ENCODE measurements around the gene MBOAT1.

Gene MBOAT1

DNA sequence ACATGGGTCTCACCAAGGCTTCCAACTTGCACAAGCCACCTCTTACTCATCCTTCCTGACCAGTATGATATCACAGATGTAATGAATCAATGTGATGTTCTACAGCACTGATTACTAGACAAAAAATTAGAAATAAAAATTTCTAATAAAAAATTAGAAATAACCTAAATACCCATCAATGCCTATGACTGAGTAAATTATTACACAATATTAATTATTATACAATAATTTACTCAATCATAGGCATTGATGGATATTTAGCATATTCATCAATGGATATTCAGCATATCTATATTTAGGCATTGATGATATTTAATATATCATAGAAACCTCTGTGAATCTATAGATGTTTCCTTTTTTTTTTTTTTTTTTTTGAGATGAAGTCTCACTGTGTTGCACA lies 43.2 kb upstream of the MBOAT1 start:
- H3K9me3 ChIP-seq (ENCODE audit: control insufficient read depth, insufficient read depth, low read depth, low read length), result no peaks in the 10 kb centered on the region
- H3K4me3 ChIP-seq (ENCODE audit: low read depth, low read length), result no peak overlapping the region
- H3K4me1 ChIP-seq (ENCODE audit: control insufficient read depth, insufficient read depth, low read length), result no peaks in the 10 kb centered on the region
- TF ChIP-seq ZNF837 (tag by site-specific recombination; IDR thresholded peaks at IDR 0.05) (no peak), ZNF140 (tag by site-specific recombination; IDR thresholded peaks at IDR 0.05) (no peak)
- ChIA-PET POLR2A (no interaction called here), CTCF (no interaction called here)
- no peaks in the 10 kb centered on the region for H3K36me3 ChIP-seq (ENCODE audit: control insufficient read depth in 2 of 2, insufficient read depth in 1 of 2, low read length in 2 of 2)
- H3K27ac ChIP-seq (ENCODE audit: extremely low read depth, low read depth, low read length), result no peak overlapping the region

DNA sequence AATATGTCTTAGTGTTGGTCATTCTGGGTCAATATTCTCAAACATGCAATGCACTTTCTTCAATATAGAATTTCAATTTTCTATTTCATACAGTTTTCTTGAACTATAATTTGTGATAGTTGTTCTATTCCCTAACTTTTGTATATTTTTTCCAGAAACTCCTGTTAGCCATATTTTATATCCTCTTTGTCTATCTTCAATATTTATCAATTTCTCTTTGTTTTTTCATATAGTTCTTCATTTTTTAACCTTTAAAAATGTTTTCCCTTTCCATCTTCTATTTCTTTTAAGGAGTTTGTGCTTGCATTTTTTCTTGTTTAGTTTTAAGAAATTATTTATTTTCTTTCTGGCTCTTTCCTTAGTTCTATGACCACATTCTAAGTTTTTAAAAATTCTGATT lies 42.0 kb upstream of the MBOAT1 start:
- ChIA-PET CTCF (interaction anchor here (1.3 kb wide), 1 partner anchor 128 kb away, joined by 3 read pairs; no protein-coding TSS in a partner anchor), POLR2A (interaction anchor here (0.6 kb wide), 1 partner anchor 130 kb away, joined by 3 read pairs; no protein-coding TSS in a partner anchor)
- Histone ChIP-seq H3K27ac (ENCODE audit: extremely low read depth, low read depth, low read length) (no peak overlapping the region), H3K9me3 (ENCODE audit: control insufficient read depth, insufficient read depth, low read depth, low read length) (no peaks in the 10 kb centered on the region), H3K4me1 (ENCODE audit: control insufficient read depth, insufficient read depth, low read length) (no peaks in the 10 kb centered on the region), H3K4me3 (ENCODE audit: low read depth, low read length) (no peak overlapping the region), H3K36me3 (ENCODE audit: control insufficient read depth in 2 of 2, insufficient read depth in 1 of 2, low read length in 2 of 2) (no peaks in the 10 kb centered on the region)
- TF ChIP-seq ZNF133 (tag by site-specific recombination; IDR thresholded peaks at IDR 0.05), result peak; percentile 92
- TF ChIP-seq ZNF514 (tag by site-specific recombination; IDR thresholded peaks at IDR 0.05), result no peak

DNA sequence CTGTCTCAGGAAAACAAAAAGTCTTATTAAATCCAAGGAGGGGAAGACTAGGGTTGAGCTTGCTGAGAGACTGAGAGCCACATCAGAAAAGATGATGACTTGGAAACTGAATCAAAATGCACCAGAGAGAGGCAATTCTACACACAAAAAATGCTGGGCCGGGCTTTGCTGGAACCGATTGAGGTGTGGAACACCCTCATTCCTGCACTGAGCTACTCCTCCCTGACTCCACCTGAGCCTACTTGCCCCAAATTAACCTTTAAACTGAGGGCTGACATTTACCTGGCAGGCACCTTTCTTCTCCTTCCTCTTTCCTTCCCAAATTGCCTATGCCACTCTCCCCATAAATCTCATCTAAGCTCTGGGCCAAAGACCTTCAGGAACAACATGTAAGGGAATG lies 40.8 kb upstream of the MBOAT1 start:
- Histone ChIP-seq H3K36me3 (ENCODE audit: control insufficient read depth in 2 of 2, insufficient read depth in 1 of 2, low read length in 2 of 2) (no peaks in the 10 kb centered on the region), H3K4me3 (ENCODE audit: low read depth, low read length) (no peak overlapping the region), H3K27ac (ENCODE audit: extremely low read depth, low read depth, low read length) (no peak overlapping the region), H3K4me1 (ENCODE audit: control insufficient read depth, insufficient read depth, low read length) (no peaks in the 10 kb centered on the region), H3K9me3 (ENCODE audit: control insufficient read depth, insufficient read depth, low read depth, low read length) (no peaks in the 10 kb centered on the region)
- CTCF ChIA-PET, result interaction anchor here (1.3 kb wide), 1 partner anchor 126 kb away, joined by 3 read pairs; no protein-coding TSS in a partner anchor
- no peak for TF ChIP-seq ZNF423 (tag by site-specific recombination; IDR thresholded peaks at IDR 0.05)
- TF ChIP-seq ZBTB48 (tag by site-specific recombination; IDR thresholded peaks at IDR 0.05), result no peak
- TF ChIP-seq, protein P1, sequence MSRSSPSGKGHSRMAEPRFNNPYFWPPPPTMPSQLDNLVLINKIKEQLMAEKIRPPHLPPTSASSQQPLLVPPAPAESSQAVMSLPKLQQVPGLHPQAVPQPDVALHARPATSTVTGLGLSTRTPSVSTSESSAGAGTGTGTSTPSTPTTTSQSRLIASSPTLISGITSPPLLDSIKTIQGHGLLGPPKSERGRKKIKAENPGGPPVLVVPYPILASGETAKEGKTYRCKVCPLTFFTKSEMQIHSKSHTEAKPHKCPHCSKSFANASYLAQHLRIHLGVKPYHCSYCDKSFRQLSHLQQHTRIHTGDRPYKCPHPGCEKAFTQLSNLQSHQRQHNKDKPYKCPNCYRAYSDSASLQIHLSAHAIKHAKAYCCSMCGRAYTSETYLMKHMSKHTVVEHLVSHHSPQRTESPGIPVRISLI (tag by site-specific recombination; IDR thresholded peaks at IDR 0.05), result no peak
- no peak for TF ChIP-seq BCL11A (tag by site-specific recombination; IDR thresholded peaks at IDR 0.05; ENCODE audit: low read depth)
- TF ChIP-seq ZNF571 (tag by site-specific recombination; IDR thresholded peaks at IDR 0.05), result no peak
- no peak for TF ChIP-seq ZNF610 (tag by site-specific recombination; IDR thresholded peaks at IDR 0.05; ENCODE audit: borderline replicate concordance)
- TF ChIP-seq ZNF768 (tag by site-specific recombination; IDR thresholded peaks at IDR 0.05), result no peak
- TF ChIP-seq, protein P2, sequence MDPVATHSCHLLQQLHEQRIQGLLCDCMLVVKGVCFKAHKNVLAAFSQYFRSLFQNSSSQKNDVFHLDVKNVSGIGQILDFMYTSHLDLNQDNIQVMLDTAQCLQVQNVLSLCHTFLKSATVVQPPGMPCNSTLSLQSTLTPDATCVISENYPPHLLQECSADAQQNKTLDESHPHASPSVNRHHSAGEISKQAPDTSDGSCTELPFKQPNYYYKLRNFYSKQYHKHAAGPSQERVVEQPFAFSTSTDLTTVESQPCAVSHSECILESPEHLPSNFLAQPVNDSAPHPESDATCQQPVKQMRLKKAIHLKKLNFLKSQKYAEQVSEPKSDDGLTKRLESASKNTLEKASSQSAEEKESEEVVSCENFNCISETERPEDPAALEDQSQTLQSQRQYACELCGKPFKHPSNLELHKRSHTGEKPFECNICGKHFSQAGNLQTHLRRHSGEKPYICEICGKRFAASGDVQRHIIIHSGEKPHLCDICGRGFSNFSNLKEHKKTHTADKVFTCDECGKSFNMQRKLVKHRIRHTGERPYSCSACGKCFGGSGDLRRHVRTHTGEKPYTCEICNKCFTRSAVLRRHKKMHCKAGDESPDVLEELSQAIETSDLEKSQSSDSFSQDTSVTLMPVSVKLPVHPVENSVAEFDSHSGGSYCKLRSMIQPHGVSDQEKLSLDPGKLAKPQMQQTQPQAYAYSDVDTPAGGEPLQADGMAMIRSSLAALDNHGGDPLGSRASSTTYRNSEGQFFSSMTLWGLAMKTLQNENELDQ (tag by site-specific recombination; IDR thresholded peaks at IDR 0.05; ENCODE audit: low read depth), result no peak
- no peak for TF ChIP-seq ZNF654 (tag by site-specific recombination; IDR thresholded peaks at IDR 0.05; ENCODE audit: low read depth)
- POLR2A ChIA-PET, result no interaction called here

DNA sequence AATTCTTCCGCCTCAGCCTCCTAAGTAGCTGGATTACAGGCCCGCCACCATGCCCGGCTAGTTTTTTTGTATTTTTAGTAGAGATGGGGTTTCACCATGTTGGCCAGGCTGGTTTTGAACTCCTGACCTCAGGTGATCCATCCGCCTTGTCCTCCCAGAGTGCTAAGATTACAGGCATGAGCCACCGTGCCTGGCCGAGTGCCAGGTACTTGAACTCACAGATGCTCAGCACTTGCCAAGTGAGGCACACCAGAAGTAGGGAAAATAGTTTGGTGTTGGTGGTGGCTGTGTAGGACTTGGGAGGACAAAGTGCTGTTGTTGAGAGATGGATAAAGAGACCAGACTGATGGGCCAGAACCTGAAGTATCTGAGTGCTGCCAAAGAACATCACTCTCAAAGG lies 40.0 kb upstream of the MBOAT1 start:
- POLR2A ChIA-PET, result no interaction called here
- H3K9me3 ChIP-seq (ENCODE audit: control insufficient read depth, insufficient read depth, low read depth, low read length), result no peaks in the 10 kb centered on the region
- CTCF ChIA-PET, result interaction anchor here (1.1 kb wide), 1 partner anchor 126 kb away, joined by 4 read pairs; no protein-coding TSS in a partner anchor
- no peaks in the 10 kb centered on the region for H3K4me1 ChIP-seq (ENCODE audit: control insufficient read depth, insufficient read depth, low read length)
- H3K36me3 ChIP-seq (ENCODE audit: control insufficient read depth in 2 of 2, insufficient read depth in 1 of 2, low read length in 2 of 2), result no peaks in the 10 kb centered on the region
- no peak overlapping the region for H3K27ac ChIP-seq (ENCODE audit: extremely low read depth, low read depth, low read length)
- no peak overlapping the region for H3K4me3 ChIP-seq (ENCODE audit: low read depth, low read length)
- TF ChIP-seq, protein P3, sequence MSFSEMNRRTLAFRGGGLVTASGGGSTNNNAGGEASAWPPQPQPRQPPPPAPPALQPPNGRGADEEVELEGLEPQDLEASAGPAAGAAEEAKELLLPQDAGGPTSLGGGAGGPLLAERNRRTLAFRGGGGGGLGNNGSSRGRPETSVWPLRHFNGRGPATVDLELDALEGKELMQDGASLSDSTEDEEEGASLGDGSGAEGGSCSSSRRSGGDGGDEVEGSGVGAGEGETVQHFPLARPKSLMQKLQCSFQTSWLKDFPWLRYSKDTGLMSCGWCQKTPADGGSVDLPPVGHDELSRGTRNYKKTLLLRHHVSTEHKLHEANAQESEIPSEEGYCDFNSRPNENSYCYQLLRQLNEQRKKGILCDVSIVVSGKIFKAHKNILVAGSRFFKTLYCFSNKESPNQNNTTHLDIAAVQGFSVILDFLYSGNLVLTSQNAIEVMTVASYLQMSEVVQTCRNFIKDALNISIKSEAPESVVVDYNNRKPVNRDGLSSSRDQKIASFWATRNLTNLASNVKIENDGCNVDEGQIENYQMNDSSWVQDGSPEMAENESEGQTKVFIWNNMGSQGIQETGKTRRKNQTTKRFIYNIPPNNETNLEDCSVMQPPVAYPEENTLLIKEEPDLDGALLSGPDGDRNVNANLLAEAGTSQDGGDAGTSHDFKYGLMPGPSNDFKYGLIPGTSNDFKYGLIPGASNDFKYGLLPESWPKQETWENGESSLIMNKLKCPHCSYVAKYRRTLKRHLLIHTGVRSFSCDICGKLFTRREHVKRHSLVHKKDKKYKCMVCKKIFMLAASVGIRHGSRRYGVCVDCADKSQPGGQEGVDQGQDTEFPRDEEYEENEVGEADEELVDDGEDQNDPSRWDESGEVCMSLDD (tag by site-specific recombination; IDR thresholded peaks at IDR 0.05), result no peak
- no peak for TF ChIP-seq ZNF146 (tag by site-specific recombination; IDR thresholded peaks at IDR 0.05)
- TF ChIP-seq, protein P4, sequence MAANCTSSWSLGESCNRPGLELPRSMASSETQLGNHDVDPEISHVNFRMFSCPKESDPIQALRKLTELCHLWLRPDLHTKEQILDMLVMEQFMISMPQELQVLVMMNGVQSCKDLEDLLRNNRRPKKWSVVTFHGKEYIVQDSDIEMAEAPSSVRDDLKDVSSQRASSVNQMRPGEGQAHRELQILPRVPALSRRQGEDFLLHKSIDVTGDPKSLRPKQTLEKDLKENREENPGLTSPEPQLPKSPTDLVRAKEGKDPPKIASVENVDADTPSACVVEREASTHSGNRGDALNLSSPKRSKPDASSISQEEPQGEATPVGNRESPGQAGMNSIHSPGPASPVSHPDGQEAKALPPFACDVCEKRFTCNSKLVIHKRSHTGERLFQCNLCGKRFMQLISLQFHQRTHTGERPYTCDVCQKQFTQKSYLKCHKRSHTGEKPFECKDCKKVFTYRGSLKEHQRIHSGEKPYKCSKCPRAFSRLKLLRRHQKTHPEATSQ (tag by site-specific recombination; IDR thresholded peaks at IDR 0.05), result no peak
- TF ChIP-seq SP3 (tag by site-specific recombination; IDR thresholded peaks at IDR 0.05), result no peak
- no peak for TF ChIP-seq GLIS1 (tag by site-specific recombination; IDR thresholded peaks at IDR 0.05)

Data from HEK293 (cell line).